Smooth muscle cell (in vitro differentiated cells): ENCODE measurements around the gene ADD2. TPM values are rescaled to one million over a fixed set of nuclear protein-coding genes. Genes with fewer than 3 reads are reported as not detected.

ENCODE experiments used
- DNase-seq: peaks from one replicate; lab custom pipeline; 2025; ENCODE audit not compliant: unreplicated experiment; lab: John Stamatoyannopoulos, UW
- H2AFZ ChIP-seq: fragments of 200-600 bp; sonication (generic); 2 replicates; pipeline ENCODE4 v1.6.0; 2016; ENCODE audit warnings: antibody characterized with exemption, low read depth, mild to moderate bottlenecking
- H3F3A ChIP-seq: fragments of 200-600 bp; sonication (generic); 2 replicates; pipeline ENCODE4 v1.6.0; 2017; ENCODE audit warnings: antibody characterized with exemption, low read depth
- H3K27ac ChIP-seq: fragments of 200-600 bp; sonication (generic); 2 replicates; pipeline ENCODE4 v1.5.1; 2016; ENCODE audit warnings: low read depth, mild to moderate bottlenecking
- H3K27me3 ChIP-seq: fragments of 200-600 bp; sonication (generic); 2 replicates; pipeline ENCODE4 v1.6.1; 2016; ENCODE audit warnings: low read depth, mild to moderate bottlenecking
- H3K36me3 ChIP-seq: fragments of 200-600 bp; sonication (generic); 2 replicates; pipeline ENCODE4 v1.5.1; 2016; ENCODE audit warnings: low read depth
- H3K4me1 ChIP-seq: fragments of 200-600 bp; sonication (generic); 2 replicates; pipeline ENCODE4 v1.5.1; 2016; ENCODE audit warnings: low read depth
- H3K4me2 ChIP-seq: fragments of 200-600 bp; sonication (generic); 2 replicates; pipeline ENCODE4 v1.6.0; 2016; ENCODE audit warnings: mild to moderate bottlenecking
- H3K4me3 ChIP-seq: fragments of 200-600 bp; sonication (generic); 2 replicates; pipeline ENCODE4 v1.5.1; 2016; ENCODE audit warnings: mild to moderate bottlenecking
- H3K79me2 ChIP-seq: fragments of 200-600 bp; sonication (generic); 2 replicates; pipeline ENCODE4 v1.6.0; 2016; ENCODE audit warnings: low read depth, mild to moderate bottlenecking
- H3K9ac ChIP-seq: fragments of 200-600 bp; sonication (generic); 2 replicates; pipeline ENCODE4 v1.6.0; 2016; ENCODE audit warnings: low read depth
- H3K9me3 ChIP-seq: fragments of 200-600 bp; sonication (generic); replicated peaks from 2 replicates; pipeline ENCODE4 v1.5.1; 2016; ENCODE audit warnings: low read depth
- H4K20me1 ChIP-seq: fragments of 200-600 bp; sonication (generic); 2 replicates; pipeline ENCODE4 v1.6.0; 2016; ENCODE audit warnings: low read depth
- WGBS: methylation state at CpG from one replicate; pipeline ENCODE4 v1.1.7; 2016; ENCODE audit warnings: low lambda C conversion rate; 5-methylcytosine and 5-hydroxymethylcytosine counted together
- polyA plus RNA-seq: library from polyadenylated mRNA; unstranded; fragments of >200 nt; fragmentation: Nextera tagmentation; extraction: Ambion mirVana; gene quantifications from 2 replicates; pipeline ENCODE4 v1.2.1, GENCODE V29; 2016
- total RNA-seq: library from RNA; depleted of rRNA; stranded (reverse); fragments of >200 nt; gene quantifications from 2 replicates; pipeline ENCODE4 v1.2.3, GENCODE V29; 2014
- TF ChIP-seq, protein P1 (sequence below): fragments of 200-600 bp; sonication (generic); IDR thresholded peaks from 2 replicates; pipeline ENCODE4 v1.5.1; 2017; ENCODE audit warnings: borderline replicate concordance, mild to moderate bottlenecking, antibody characterized with exemption; ENCODE audit not compliant: insufficient read depth, poor library complexity, severe bottlenecking

Gene ADD2
- total and polyA plus RNA-seq, 2 experiments from 2014 or later = 4.3 to 7.1 TPM

DNA sequence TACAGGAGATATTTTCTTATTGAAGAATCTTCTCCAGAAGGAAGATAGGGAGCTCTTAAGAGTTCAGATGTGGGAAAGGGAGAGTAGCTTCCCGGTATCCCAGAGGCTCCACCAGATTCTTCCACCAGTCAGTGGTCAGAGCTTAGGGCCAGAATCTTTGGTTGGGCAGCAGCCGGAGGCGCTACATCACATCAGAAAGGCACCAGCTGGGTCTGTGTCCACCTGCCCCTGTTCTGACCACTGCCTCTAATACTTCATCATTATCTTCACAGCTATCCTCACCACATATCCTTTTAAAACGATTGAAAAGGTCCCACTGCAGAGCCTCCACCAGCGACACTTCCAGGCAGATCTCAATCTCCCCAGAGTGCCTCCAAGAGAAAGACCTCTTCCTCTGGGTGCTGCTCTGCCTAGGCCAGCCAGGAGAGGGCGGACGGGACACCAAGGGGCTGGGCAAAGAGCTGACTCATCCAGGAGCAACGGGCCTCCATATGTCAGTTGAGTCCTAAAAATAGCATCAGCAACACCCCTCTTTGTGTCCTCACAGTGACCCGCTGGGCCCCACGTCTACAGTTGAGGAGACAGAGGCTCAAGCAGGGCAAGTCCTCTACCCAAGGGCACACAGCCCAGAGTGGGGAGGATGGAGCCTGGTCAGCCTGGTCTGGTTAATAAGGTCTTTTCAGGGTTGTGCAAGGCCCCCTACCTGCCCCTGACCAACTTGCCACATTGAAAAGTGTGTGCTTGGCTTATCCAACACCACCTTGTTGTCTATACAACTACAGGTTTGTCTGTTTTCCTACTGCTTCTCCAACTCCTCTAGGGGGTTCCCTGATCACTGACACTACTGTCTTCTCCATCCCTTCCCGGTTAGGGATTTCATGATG lies 81.2 kb downstream of the ADD2 start:
- DNase-seq = peak; percentile 13
- no peak overlapping the region for H3K4me3 ChIP-seq
- WGBS = 55% methylated on average over 11 of the region's 11 CpGs
- H2AFZ ChIP-seq = no peak overlapping the region
- no peak overlapping the region for H3K27ac ChIP-seq
- peak overlapping the region; percentile 12 for H3K4me2 ChIP-seq
- H3F3A ChIP-seq = no peaks in the 10 kb centered on the region
- no peaks in the 10 kb centered on the region for H3K4me1 ChIP-seq
- no peak overlapping the region for H3K9ac ChIP-seq
- H3K9me3 ChIP-seq = no peaks in the 10 kb centered on the region
- TF ChIP-seq, protein P1, sequence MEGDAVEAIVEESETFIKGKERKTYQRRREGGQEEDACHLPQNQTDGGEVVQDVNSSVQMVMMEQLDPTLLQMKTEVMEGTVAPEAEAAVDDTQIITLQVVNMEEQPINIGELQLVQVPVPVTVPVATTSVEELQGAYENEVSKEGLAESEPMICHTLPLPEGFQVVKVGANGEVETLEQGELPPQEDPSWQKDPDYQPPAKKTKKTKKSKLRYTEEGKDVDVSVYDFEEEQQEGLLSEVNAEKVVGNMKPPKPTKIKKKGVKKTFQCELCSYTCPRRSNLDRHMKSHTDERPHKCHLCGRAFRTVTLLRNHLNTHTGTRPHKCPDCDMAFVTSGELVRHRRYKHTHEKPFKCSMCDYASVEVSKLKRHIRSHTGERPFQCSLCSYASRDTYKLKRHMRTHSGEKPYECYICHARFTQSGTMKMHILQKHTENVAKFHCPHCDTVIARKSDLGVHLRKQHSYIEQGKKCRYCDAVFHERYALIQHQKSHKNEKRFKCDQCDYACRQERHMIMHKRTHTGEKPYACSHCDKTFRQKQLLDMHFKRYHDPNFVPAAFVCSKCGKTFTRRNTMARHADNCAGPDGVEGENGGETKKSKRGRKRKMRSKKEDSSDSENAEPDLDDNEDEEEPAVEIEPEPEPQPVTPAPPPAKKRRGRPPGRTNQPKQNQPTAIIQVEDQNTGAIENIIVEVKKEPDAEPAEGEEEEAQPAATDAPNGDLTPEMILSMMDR = peak; percentile 48
- H3K79me2 ChIP-seq = no peaks in the 10 kb centered on the region
- H3K27me3 ChIP-seq = no peaks in the 10 kb centered on the region
- H3K36me3 ChIP-seq = no peaks in the 10 kb centered on the region
- no peaks in the 10 kb centered on the region for H4K20me1 ChIP-seq

DNA sequence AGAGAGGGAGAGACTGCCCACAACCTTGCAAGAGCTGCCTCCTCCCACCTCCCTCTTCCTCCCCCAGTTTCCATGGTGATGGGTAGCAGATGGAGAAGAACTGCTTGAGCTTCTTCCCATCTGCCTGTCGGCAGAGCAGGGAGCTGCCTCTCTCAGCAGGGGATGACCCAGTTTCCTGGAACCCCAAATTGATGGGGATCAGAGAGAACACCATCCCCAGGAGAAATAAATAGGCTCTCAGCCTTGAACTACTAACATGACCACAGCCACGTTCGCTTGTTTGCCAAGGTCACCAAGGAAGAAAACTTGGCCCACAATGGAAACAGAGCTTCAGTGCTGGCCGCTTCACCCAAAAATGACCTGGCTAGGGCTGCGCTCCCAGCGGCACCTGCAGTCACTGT lies 82.2 kb downstream of the ADD2 start:
- TF ChIP-seq, protein P1 = no peak
- H3K79me2 ChIP-seq = no peaks in the 10 kb centered on the region
- H3K4me3 ChIP-seq = no peak overlapping the region
- H3K9me3 ChIP-seq = no peaks in the 10 kb centered on the region
- no peak overlapping the region for H3K9ac ChIP-seq
- H3F3A ChIP-seq = no peaks in the 10 kb centered on the region
- DNase-seq = no peak
- 93% methylated on average over 6 of the region's 6 CpGs for WGBS
- no peaks in the 10 kb centered on the region for H3K36me3 ChIP-seq
- H3K4me2 ChIP-seq = no peak overlapping the region
- H3K27ac ChIP-seq = no peak overlapping the region
- no peaks in the 10 kb centered on the region for H3K27me3 ChIP-seq
- H4K20me1 ChIP-seq = no peaks in the 10 kb centered on the region
- H3K4me1 ChIP-seq = no peaks in the 10 kb centered on the region
- no peak overlapping the region for H2AFZ ChIP-seq

DNA sequence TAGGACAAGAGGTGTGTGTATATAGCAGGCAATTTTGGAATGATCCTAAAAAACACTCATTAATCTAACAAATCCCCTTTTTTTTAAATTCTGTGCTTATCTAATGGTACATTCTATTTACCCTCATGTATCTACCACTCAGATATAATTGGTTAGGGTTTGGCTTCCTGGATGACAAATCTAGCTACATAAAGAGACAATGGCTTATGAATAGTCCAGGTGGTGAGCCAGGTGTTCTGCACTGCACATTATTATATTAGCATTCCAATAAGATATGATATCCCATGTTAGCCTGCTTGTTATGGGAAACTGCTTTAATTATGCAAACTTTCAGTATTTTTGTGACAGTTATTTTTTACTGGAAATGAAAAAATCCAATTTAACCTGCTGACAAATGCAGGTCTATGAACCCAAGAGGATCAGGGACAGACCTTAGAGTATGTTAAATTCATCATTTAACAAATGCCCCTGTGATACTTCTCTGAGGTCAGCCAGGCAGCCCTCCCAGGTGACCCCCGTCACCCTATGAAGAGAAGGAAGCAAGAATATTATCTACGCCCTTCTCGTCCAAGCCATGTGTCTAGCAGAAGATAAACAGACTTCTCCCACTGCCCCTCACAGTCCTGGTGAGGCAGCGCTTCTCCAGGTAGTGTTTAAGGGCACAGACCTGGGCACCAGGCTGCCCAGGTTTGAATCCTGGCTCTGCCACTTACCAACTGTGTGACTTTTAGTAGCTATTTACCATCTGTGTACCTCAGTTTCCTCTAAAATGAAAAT lies 83.0 kb downstream of the ADD2 start:
- Histone ChIP-seq H4K20me1 (no peaks in the 10 kb centered on the region), H3K4me2 (no peak overlapping the region), H3K9ac (no peak overlapping the region), H3K27ac (no peak overlapping the region), H3F3A (no peaks in the 10 kb centered on the region), H2AFZ (no peak overlapping the region), H3K9me3 (no peaks in the 10 kb centered on the region), H3K4me1 (no peaks in the 10 kb centered on the region), H3K4me3 (no peak overlapping the region), H3K27me3 (no peaks in the 10 kb centered on the region), H3K79me2 (no peaks in the 10 kb centered on the region), H3K36me3 (no peaks in the 10 kb centered on the region)
- 97% methylated on average over 4 of the region's 4 CpGs for WGBS
- DNase-seq = no peak
- TF ChIP-seq, protein P1 = no peak
